Measurements from ENCODE around the gene GPR158.

- TF ChIP-seq EZH2 (IDR thresholded peaks at IDR 0.05; ENCODE audit: insufficient read depth, poor library complexity, severe bottlenecking) (no peak), EZH2phosphoT487 (IDR thresholded peaks at IDR 0.05; ENCODE audit: insufficient read depth, low read depth) (no peak)
Measured at GRCh38 chr10:25328361-25328760, 153.6 kb downstream of the GPR158 start.

Data from GM23248 (cell line).